GM23248 (cell line): ENCODE measurements around the gene KCNJ12. TPM values are rescaled to one million over a fixed set of nuclear protein-coding genes. Genes with fewer than 3 reads are reported as not detected.

Experiments
- DNase-seq: peaks from one replicate; pipeline ENCODE4 v3.0.0-alpha.2; 2015
- H2AFZ ChIP-seq: fragments of 200-600 bp; sonication (generic); 2 replicates; pipeline ENCODE4 v1.6.1; 2016; ENCODE audit warnings: antibody characterized with exemption
- H3F3A ChIP-seq: fragments of 200-600 bp; sonication (generic); 2 replicates; pipeline ENCODE4 v1.6.1; 2016; ENCODE audit warnings: mild to moderate bottlenecking, antibody characterized with exemption, mixed run types; ENCODE audit not compliant: insufficient read depth
- H3K27ac ChIP-seq: fragments of 200-600 bp; sonication (generic); 2 replicates; pipeline ENCODE4 v1.5.1; 2016; ENCODE audit warnings: mild to moderate bottlenecking
- H3K27me3 ChIP-seq: fragments of 200-600 bp; sonication (generic); replicated peaks from 2 replicates; pipeline ENCODE4 v1.6.1; 2016; ENCODE audit warnings: mild to moderate bottlenecking; ENCODE audit not compliant: insufficient read depth
- H3K36me3 ChIP-seq: fragments of 200-600 bp; sonication (generic); 2 replicates; pipeline ENCODE4 v1.6.1; 2016; ENCODE audit warnings: low read depth, mild to moderate bottlenecking
- H3K4me1 ChIP-seq: fragments of 200-600 bp; sonication (generic); 2 replicates; pipeline ENCODE4 v1.6.1; 2016; ENCODE audit warnings: mild to moderate bottlenecking; ENCODE audit not compliant: insufficient read depth
- H3K4me2 ChIP-seq: fragments of 200-600 bp; sonication (generic); one replicate; pipeline ENCODE4 v1.6.1; 2016; ENCODE audit warnings: mild to moderate bottlenecking; ENCODE audit not compliant: unreplicated experiment
- H3K4me3 ChIP-seq: fragments of 200-600 bp; sonication (generic); 2 replicates; pipeline ENCODE4 v1.5.1; 2016; ENCODE audit warnings: mild to moderate bottlenecking
- H3K79me2 ChIP-seq: fragments of 200-600 bp; sonication (generic); 2 replicates; pipeline ENCODE4 v1.6.1; 2016; ENCODE audit warnings: mild to moderate bottlenecking; ENCODE audit not compliant: insufficient read depth
- H3K9ac ChIP-seq: fragments of 200-600 bp; sonication (generic); 2 replicates; pipeline ENCODE4 v1.6.1; 2016; ENCODE audit warnings: mild to moderate bottlenecking
- H3K9me2 ChIP-seq: fragments of 200-600 bp; sonication (generic); 2 replicates; pipeline ENCODE4 v1.6.1; 2016; ENCODE audit warnings: mixed run types, mild to moderate bottlenecking, moderate library complexity; ENCODE audit not compliant: insufficient read depth
- H3K9me3 ChIP-seq: fragments of 200-600 bp; sonication (generic); one replicate; pipeline ENCODE4 v1.6.1; 2017; ENCODE audit warnings: low read depth
- H4K20me1 ChIP-seq: fragments of 200-600 bp; sonication (generic); 2 replicates; pipeline ENCODE4 v1.6.0; 2016; ENCODE audit not compliant: insufficient read depth
- EZH2 ChIP-seq: fragments of 200-600 bp; sonication (generic); IDR thresholded peaks from 2 replicates; pipeline ENCODE4 v1.6.1; 2018; ENCODE audit warnings: antibody characterized with exemption, mild to moderate bottlenecking; ENCODE audit not compliant: insufficient read depth, poor library complexity, severe bottlenecking
- EZH2phosphoT487 ChIP-seq: fragments of 200-600 bp; sonication (generic); IDR thresholded peaks from 2 replicates; pipeline ENCODE4 v1.6.1; 2018; ENCODE audit warnings: antibody characterized with exemption, moderate library complexity, mild to moderate bottlenecking, low read depth; ENCODE audit not compliant: insufficient read depth
- WGBS, 2 experiments: methylation state at CpG; one replicate each; pipeline ENCODE4 v1.1.6; 2015 to 2017; ENCODE audit warnings: low lambda C conversion rate in 2 of 2, low coverage in 1 of 2; ENCODE audit errors: missing lambda C conversion rate in 2 of 2; 5-methylcytosine and 5-hydroxymethylcytosine counted together
- in situ Hi-C: fragments of 300-500 bp; cut with MboI; formaldehyde crosslinking; loops from 2 replicates; pipeline ENCODE4 v1.15.0; 2020
- polyA plus RNA-seq: library from polyadenylated mRNA; unstranded; fragments of >200 nt; fragmentation: Nextera tagmentation; extraction: Ambion mirVana; gene quantifications from 2 replicates; pipeline ENCODE4 v1.2.1, GENCODE V29; 2016
- total RNA-seq: library from RNA; depleted of rRNA; stranded (reverse); fragments of >200 nt; shearing (Covaris generic); gene quantifications from 2 replicates; pipeline ENCODE4 v1.2.3, GENCODE V29; 2014

The KCNJ12 gene
- total and polyA plus RNA-seq, 2 experiments from 2014 or later: 0.29 to 0.54 TPM

DNA sequence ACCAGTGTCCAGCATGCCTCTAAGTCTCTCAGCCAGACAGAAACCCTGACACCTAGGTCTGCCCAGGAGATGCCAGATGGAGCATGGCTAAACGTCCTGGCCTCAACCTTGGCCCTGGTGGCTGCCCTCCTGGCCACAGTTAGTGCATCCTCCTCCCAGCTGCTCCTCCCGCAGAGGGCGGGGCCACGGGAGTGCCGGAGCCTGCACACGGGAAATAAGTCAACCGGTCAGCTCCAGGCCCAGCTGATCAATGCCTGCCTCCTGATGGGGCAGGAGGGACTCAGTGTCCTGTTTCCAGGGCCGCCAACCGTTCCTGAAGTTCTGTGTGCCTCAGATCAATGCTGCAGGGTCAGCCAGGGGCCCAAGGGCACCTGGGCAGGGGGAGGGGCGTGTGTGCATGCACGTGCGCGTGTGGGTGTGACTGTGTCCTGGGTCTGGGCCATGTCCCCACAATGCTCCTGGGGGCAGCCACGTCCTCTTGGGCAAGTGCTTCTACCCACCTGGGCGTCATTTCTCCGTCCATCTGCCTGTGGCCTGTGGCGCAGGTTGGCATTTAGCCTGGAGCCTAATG is 4.6 kb upstream of the KCNJ12 start:
- 73 to 77% methylated on average over 17 of the region's 17 CpGs for WGBS, 2 experiments
- H4K20me1 ChIP-seq: no peaks in the 10 kb centered on the region
- no peaks in the 10 kb centered on the region for H3K9me2 ChIP-seq
- no peak for DNase-seq
- no peak overlapping the region for H3K9ac ChIP-seq
- in situ Hi-C loops: no loop called here
- H3K27me3 ChIP-seq: 0 out of 2 replicates have a peak, but pooled peaks cover 5% of the 10 kb centered on the region
- no peaks in the 10 kb centered on the region for H3K79me2 ChIP-seq
- TF ChIP-seq EZH2 (no peak), EZH2phosphoT487 (no peak)
- no peak overlapping the region for H3K27ac ChIP-seq
- H3K4me2 ChIP-seq: no peak overlapping the region
- H3K9me3 ChIP-seq: no peaks in the 10 kb centered on the region
- H3K4me3 ChIP-seq: no peak overlapping the region
- H2AFZ ChIP-seq: no peak overlapping the region
- H3K4me1 ChIP-seq: no peaks in the 10 kb centered on the region
- no peaks in the 10 kb centered on the region for H3K36me3 ChIP-seq
- H3F3A ChIP-seq: no peaks in the 10 kb centered on the region

DNA sequence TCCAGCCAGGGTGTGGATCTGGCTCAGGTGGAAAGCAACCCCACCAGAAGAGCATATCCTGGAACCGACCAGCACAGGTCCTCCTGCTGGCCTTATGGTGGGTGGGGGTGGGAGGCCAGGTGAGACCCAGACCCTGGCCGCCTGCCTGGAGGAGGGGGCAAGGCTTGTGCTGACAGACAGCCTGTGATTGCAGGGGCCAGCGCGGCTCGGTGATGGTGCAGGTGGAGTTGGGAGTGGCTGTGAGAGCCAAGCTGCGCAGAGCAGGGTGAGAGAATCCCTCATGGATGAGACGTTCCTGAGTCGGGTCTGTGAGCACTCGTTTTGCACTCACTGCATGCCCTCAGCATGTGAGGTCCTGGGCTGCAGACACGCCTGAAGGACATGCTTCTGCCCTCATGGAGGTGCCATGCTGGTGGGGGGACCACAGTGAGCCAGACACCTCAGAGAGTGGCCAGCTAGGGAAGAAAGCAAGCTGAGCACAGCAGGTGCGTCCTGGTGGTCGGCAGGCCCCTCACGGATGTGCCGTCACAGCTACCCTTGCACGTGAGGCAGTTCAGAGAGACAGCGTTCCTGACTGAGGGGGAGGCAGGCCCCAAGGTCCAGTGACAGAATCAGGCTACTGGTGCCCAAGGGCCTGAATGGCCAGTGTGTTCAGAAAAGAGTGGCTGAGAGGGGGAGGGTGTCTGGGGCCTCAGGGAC is 3.8 kb upstream of the KCNJ12 start:
- no peak overlapping the region for H3K9ac ChIP-seq
- no peaks in the 10 kb centered on the region for H3K79me2 ChIP-seq
- H3K36me3 ChIP-seq: no peaks in the 10 kb centered on the region
- H3K9me3 ChIP-seq: no peaks in the 10 kb centered on the region
- H4K20me1 ChIP-seq: no peaks in the 10 kb centered on the region
- H3K27ac ChIP-seq: no peak overlapping the region
- in situ Hi-C loops: no loop called here
- 85 to 89% methylated on average over 14 to 16 of the region's 16 CpGs for WGBS, 2 experiments
- H3K4me1 ChIP-seq: peaks cover 5% of the 10 kb centered on the region
- TF ChIP-seq EZH2phosphoT487 (no peak), EZH2 (no peak)
- no peaks in the 10 kb centered on the region for H3F3A ChIP-seq
- H3K27me3 ChIP-seq: 0 out of 2 replicates have a peak, but pooled peaks cover 6% of the 10 kb centered on the region
- no peak overlapping the region for H2AFZ ChIP-seq
- H3K9me2 ChIP-seq: no peaks in the 10 kb centered on the region
- DNase-seq: no peak
- no peak overlapping the region for H3K4me2 ChIP-seq
- no peak overlapping the region for H3K4me3 ChIP-seq

DNA sequence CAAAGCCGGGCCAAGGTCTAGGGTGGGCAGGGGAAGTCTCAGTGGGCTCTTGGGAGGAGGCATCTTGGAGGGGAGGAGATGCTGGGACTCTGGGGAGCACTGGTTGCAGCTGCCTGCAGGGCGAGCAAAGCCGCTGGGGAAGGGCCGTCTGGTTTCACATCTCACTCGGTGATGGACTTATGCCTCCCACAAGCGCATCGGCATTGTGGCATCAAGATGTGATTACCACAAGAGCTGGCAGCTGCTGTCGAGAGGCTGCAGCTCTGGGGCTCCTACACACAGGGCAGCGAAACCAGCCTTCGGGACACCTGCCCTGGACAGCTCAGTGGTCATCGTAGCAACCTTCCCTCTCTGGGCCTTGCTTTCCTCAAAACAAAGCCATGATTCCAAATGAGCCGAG is 3.1 kb upstream of the KCNJ12 start:
- H3K9me2 ChIP-seq: no peaks in the 10 kb centered on the region
- in situ Hi-C loops: no loop called here
- WGBS, 2 experiments: 76% methylated on average over 12 of the region's 12 CpGs
- no peak overlapping the region for H3K9ac ChIP-seq
- no peaks in the 10 kb centered on the region for H3K36me3 ChIP-seq
- H3K4me3 ChIP-seq: no peak overlapping the region
- DNase-seq: no peak
- no peak overlapping the region for H3K4me2 ChIP-seq
- H3K4me1 ChIP-seq: peaks cover 8% of the 10 kb centered on the region
- TF ChIP-seq EZH2phosphoT487 (no peak), EZH2 (no peak)
- no peaks in the 10 kb centered on the region for H4K20me1 ChIP-seq
- no peaks in the 10 kb centered on the region for H3F3A ChIP-seq
- H2AFZ ChIP-seq: no peak overlapping the region
- H3K79me2 ChIP-seq: no peaks in the 10 kb centered on the region
- H3K9me3 ChIP-seq: no peaks in the 10 kb centered on the region
- peaks cover 9% of the 10 kb centered on the region; the same call in 1 of the 2 replicates for H3K27me3 ChIP-seq
- H3K27ac ChIP-seq: no peak overlapping the region

DNA sequence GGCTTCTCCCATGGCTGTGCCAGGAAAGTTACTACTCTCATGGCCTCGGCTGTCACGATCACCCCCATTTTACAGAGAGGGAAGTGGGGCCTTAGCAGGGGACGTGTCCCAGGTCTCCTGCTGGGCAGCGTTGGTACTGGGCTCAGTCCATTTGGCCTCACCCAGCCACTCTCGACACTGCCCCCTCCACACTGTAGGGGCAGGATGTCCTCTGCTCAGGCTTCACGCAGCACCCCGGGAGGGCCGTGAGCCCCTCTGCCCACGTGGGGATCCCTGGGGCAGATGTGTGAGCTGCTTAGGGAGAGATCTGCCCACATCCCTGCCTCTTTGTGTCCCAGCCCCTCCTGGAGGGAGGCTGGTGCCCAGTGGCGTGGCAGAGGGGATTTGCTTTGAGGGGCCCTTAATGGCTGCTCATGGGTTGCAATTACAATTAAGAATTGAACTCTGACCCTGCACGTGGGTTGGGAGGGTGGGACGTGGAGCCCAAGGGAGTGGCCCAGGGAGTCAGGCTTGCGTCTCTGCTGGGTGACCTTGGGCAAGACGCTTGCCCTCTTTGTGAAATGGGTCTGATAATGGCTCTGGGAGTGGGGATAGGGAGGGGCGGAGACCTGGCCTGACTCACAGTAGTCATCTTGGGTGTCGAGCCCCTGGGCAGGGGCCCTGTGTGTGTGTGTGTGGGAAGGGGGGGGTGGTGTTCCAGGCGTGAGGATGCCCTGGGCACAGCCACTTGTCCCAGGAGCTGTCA is 2.3 kb upstream of the KCNJ12 start:
- no peak for DNase-seq
- H3K79me2 ChIP-seq: no peaks in the 10 kb centered on the region
- 78 to 84% methylated on average over 17 of the region's 17 CpGs for WGBS, 2 experiments
- H3K27me3 ChIP-seq: peaks cover 4% of the 10 kb centered on the region; the same call in 1 of the 2 replicates
- no peak overlapping the region for H3K9ac ChIP-seq
- H3K9me3 ChIP-seq: no peaks in the 10 kb centered on the region
- H3F3A ChIP-seq: no peaks in the 10 kb centered on the region
- no peaks in the 10 kb centered on the region for H3K9me2 ChIP-seq
- in situ Hi-C loops: no loop called here
- H3K27ac ChIP-seq: no peak overlapping the region
- H4K20me1 ChIP-seq: no peaks in the 10 kb centered on the region
- TF ChIP-seq EZH2 (no peak), EZH2phosphoT487 (no peak)
- no peaks in the 10 kb centered on the region for H3K36me3 ChIP-seq
- no peak overlapping the region for H3K4me3 ChIP-seq
- H3K4me1 ChIP-seq: peaks cover 8% of the 10 kb centered on the region
- no peak overlapping the region for H2AFZ ChIP-seq
- H3K4me2 ChIP-seq: no peak overlapping the region
